Measurements from ENCODE around the gene ITFG1. TPM values are rescaled to one million over a fixed set of nuclear protein-coding genes. Genes with fewer than 3 reads are reported as not detected.

ITFG1 gene
- total RNA-seq, 3 donors from 2014 or later, result 42.3 to 55.2 (median 53.4) TPM

- Histone ChIP-seq H3K36me3 (no peaks in the 10 kb centered on the region), H3K27me3 (no peaks in the 10 kb centered on the region), H3K27ac (no peak overlapping the region), H3K4me1 (no peaks in the 10 kb centered on the region), H3K9me3 (no peaks in the 10 kb centered on the region), H3K4me3 (no peak overlapping the region)
- TF ChIP-seq POLR2A (IDR thresholded peaks at IDR 0.05) (no peak), CTCF (IDR thresholded peaks at IDR 0.05) (no peak), POLR2AphosphoS5 (IDR thresholded peaks at IDR 0.05) (no peak)
- no peak for DNase-seq (ENCODE audit: low spot score in 2 of 2)
- intact Hi-C loops (cut with DNase I; ENCODE audit: low total_unique reads), result no loop called here
These were observed 140.1 kb downstream of the ITFG1 start for GRCh38 chr16:47320546-47321310.

- TF ChIP-seq CTCF (IDR thresholded peaks at IDR 0.05) (no peak), POLR2A (IDR thresholded peaks at IDR 0.05) (no peak), POLR2AphosphoS5 (IDR thresholded peaks at IDR 0.05) (no peak)
- Histone ChIP-seq H3K4me1 (no peaks in the 10 kb centered on the region), H3K9me3 (no peaks in the 10 kb centered on the region), H3K4me3 (no peak overlapping the region), H3K27ac (no peak overlapping the region), H3K36me3 (no peaks in the 10 kb centered on the region), H3K27me3 (no peaks in the 10 kb centered on the region)
- intact Hi-C loops (cut with DNase I; ENCODE audit: low total_unique reads), result no loop called here
- no peak for DNase-seq (ENCODE audit: low spot score in 2 of 2)
These were observed 143.2 kb downstream of the ITFG1 start for GRCh38 chr16:47317465-47318240.

- Histone ChIP-seq H3K9me3 (no peaks in the 10 kb centered on the region), H3K27me3 (no peaks in the 10 kb centered on the region), H3K36me3 (no peaks in the 10 kb centered on the region), H3K4me1 (no peaks in the 10 kb centered on the region), H3K4me3 (no peak overlapping the region), H3K27ac (no peak overlapping the region)
- intact Hi-C loops (cut with DNase I; ENCODE audit: low total_unique reads), result no loop called here
- TF ChIP-seq POLR2AphosphoS5 (IDR thresholded peaks at IDR 0.05) (no peak), CTCF (IDR thresholded peaks at IDR 0.05) (no peak), POLR2A (IDR thresholded peaks at IDR 0.05) (no peak)
- DNase-seq (ENCODE audit: low spot score in 2 of 2), result no peak
These were observed 144.3 kb downstream of the ITFG1 start for GRCh38 chr16:47316442-47317015.

- DNase-seq (ENCODE audit: low spot score in 2 of 2), result no peak
- intact Hi-C loops (cut with DNase I; ENCODE audit: low total_unique reads), result no loop called here
These were observed 148.9 kb downstream of the ITFG1 start for GRCh38 chr16:47311738-47312505.

More at GRCh38 chr16:47311738-47312505, 148.9 kb downstream of the ITFG1 start:
- no peak for TF ChIP-seq POLR2AphosphoS5 (IDR thresholded peaks at IDR 0.05)
- no peak for TF ChIP-seq CTCF (IDR thresholded peaks at IDR 0.05)
- TF ChIP-seq POLR2A (IDR thresholded peaks at IDR 0.05), result no peak
- H3K9me3 ChIP-seq, result no peaks in the 10 kb centered on the region
- no peak overlapping the region for H3K4me3 ChIP-seq
- H3K36me3 ChIP-seq, result no peaks in the 10 kb centered on the region
- H3K27ac ChIP-seq, result no peak overlapping the region
- no peaks in the 10 kb centered on the region for H3K27me3 ChIP-seq
- H3K4me1 ChIP-seq, result no peaks in the 10 kb centered on the region

Measured in breast epithelium (tissue), 4 donors.